ENCODE data around the gene FERMT3.
"Not testable (repeated sequence)": the region's sequence is repeated elsewhere in the genome, so short reads cannot be mapped to it uniquely, and the experiment has no call there.

FERMT3 gene

GRCh38 chr11:64206457-64207255, at the start of gene FERMT3:
TSS of gene FERMT3 (plus strand) at chr11:64206721. CDS start at chr11:64207365, 644 bp downstream.
- DNase-seq (ENCODE audit: low read depth, low spot score) = no peak

- no peak for DNase-seq (ENCODE audit: low read depth, low spot score)
Observed at GRCh38 chr11:64157631-64158394, 48.7 kb upstream of the FERMT3 start.

- no peak for DNase-seq (ENCODE audit: low read depth, low spot score)
Observed at GRCh38 chr11:64161037-64161436, 45.5 kb upstream of the FERMT3 start.

- not testable (repeated sequence) for DNase-seq (ENCODE audit: low read depth, low spot score)
Observed at GRCh38 chr11:64162769-64163168, 43.8 kb upstream of the FERMT3 start.

GRCh38 chr11:64163951-64164350, 42.6 kb upstream of the FERMT3 start:
- no peak for DNase-seq (ENCODE audit: low read depth, low spot score)

GRCh38 chr11:64164392-64165312, 41.9 kb upstream of the FERMT3 start:
- DNase-seq (ENCODE audit: low read depth, low spot score) = no peak

- DNase-seq (ENCODE audit: low read depth, low spot score) = no peak
Observed at GRCh38 chr11:64165481-64165841, 41.1 kb upstream of the FERMT3 start.

- no peak for DNase-seq (ENCODE audit: low read depth, low spot score)
Observed at GRCh38 chr11:64165842-64166635, 40.5 kb upstream of the FERMT3 start, which contains the start of gene MACROD1. TSS of gene MACROD1 (minus strand) at chr11:64166113. CDS start at chr11:64165994, 119 bp downstream.

- no peak for DNase-seq (ENCODE audit: low read depth, low spot score)
Observed at GRCh38 chr11:64170419-64170818, 36.1 kb upstream of the FERMT3 start.

- no peak for DNase-seq (ENCODE audit: low read depth, low spot score)
Observed at GRCh38 chr11:64173616-64174355, 32.7 kb upstream of the FERMT3 start.

- no peak for DNase-seq (ENCODE audit: low read depth, low spot score)
Observed at GRCh38 chr11:64176751-64177150, 29.8 kb upstream of the FERMT3 start.

GRCh38 chr11:64178203-64178602, 28.3 kb upstream of the FERMT3 start:
- DNase-seq (ENCODE audit: low read depth, low spot score) = no peak

- no peak for DNase-seq (ENCODE audit: low read depth, low spot score)
Observed at GRCh38 chr11:64178951-64179639, 27.4 kb upstream of the FERMT3 start.

GRCh38 chr11:64180891-64181290, 25.6 kb upstream of the FERMT3 start:
- DNase-seq (ENCODE audit: low read depth, low spot score) = no peak

GRCh38 chr11:64181506-64182411, 24.8 kb upstream of the FERMT3 start:
- DNase-seq (ENCODE audit: low read depth, low spot score) = peak; percentile 66

GRCh38 chr11:64183890-64184289, 22.6 kb upstream of the FERMT3 start:
- DNase-seq (ENCODE audit: low read depth, low spot score) = no peak

- no peak for DNase-seq (ENCODE audit: low read depth, low spot score)
Observed at GRCh38 chr11:64185175-64185692, 21.3 kb upstream of the FERMT3 start.

Data from brain pericyte (primary cell).